Measurements from ENCODE around the gene CEP192. TPM values are rescaled to one million over a fixed set of nuclear protein-coding genes. Genes with fewer than 3 reads are reported as not detected.
"Not testable (repeated sequence)": the region's sequence is repeated elsewhere in the genome, so short reads cannot be mapped to it uniquely, and the experiment has no call there.

CEP192 gene
- total RNA-seq, 1 experiment from 2014 or later, result 19.4 TPM

DNA sequence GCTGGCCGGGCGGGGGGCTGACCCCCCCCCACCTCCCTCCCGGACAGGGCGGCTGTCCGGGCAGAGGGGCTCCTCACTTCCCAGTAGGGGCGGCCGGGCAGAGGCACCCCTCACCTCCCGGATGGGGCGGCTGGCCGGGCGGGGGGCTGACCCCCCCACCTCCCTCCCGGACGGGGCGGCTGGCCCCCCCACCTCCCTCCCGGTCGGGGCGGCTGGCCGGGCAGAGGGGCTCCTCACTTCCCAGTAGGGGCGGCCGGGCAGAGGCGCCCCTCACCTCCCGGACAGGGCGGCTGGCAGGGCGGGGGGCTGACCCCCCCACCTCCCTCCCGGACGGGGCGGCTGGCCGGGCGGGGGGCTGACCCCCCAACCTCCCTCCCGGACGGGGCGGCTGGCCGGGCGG, 11.1 kb upstream of the CEP192 start:
- DNase-seq (ENCODE audit: low read depth); in situ Hi-C loops (cut with HindIII; ENCODE audit: low pct_unique_long_range_greater_than_20kb, low sequenced_read_pairs): not testable (repeated sequence)

- in situ Hi-C loops (cut with HindIII; ENCODE audit: low pct_unique_long_range_greater_than_20kb, low sequenced_read_pairs), result no loop called here
- no peak for DNase-seq (ENCODE audit: low read depth)
Measured at GRCh38 chr18:12989397-12990122, 1.6 kb upstream of the CEP192 start.

DNA sequence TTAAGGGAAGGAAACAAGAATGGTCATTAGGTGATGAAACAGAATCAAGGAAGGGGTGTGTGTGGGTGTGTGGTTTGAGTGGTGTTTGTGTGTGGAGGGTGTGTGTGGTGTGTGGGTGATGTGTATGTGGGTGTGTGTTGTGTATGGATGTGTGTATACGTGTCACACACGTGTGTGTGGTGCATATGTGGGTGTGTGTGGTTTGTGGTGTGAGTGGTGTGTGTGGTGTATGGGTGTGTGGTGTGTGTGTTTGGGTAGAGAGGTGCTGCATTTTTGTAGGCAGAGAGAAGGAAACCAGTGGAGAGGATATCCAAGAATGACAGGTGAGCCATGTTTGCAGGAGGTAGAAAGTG, 1.1 kb upstream of the CEP192 start:
- in situ Hi-C loops (cut with HindIII; ENCODE audit: low pct_unique_long_range_greater_than_20kb, low sequenced_read_pairs), result no loop called here
- no peak for DNase-seq (ENCODE audit: low read depth)

DNA sequence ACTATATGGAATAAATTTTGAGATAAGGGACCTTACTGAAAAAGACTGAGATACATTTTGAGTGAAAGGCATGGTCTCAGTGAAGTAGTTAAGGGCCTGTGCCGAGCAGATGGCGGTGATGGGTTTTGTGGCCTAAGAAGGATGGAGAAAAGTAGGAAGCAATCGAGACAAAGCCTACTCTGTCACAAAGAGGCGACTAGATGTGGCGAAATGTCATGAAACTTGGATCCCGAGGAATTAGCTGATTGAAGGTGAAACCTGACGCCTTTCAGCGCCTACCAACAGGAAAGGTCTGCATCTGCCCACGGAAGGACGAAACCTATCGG, 558 bp upstream of the CEP192 start:
- in situ Hi-C loops (cut with HindIII; ENCODE audit: low pct_unique_long_range_greater_than_20kb, low sequenced_read_pairs), result no loop called here
- DNase-seq (ENCODE audit: low read depth), result no peak

- in situ Hi-C loops (cut with HindIII; ENCODE audit: low pct_unique_long_range_greater_than_20kb, low sequenced_read_pairs), result no loop called here
- no peak for DNase-seq (ENCODE audit: low read depth)
Measured at GRCh38 chr18:12991821-12992179, 638 bp downstream of the CEP192 start.

- DNase-seq (ENCODE audit: low read depth), result no peak
- in situ Hi-C loops (cut with HindIII; ENCODE audit: low pct_unique_long_range_greater_than_20kb, low sequenced_read_pairs), result no loop called here
Measured at GRCh38 chr18:12993439-12993838, 2.3 kb downstream of the CEP192 start.

- in situ Hi-C loops (cut with HindIII; ENCODE audit: low pct_unique_long_range_greater_than_20kb, low sequenced_read_pairs), result no loop called here
- DNase-seq (ENCODE audit: low read depth), result no peak
Measured at GRCh38 chr18:12995424-12995823, 4.3 kb downstream of the CEP192 start.

GRCh38 chr18:12995952-12996477, 4.9 kb downstream of the CEP192 start:
- no peak for DNase-seq (ENCODE audit: low read depth)
- in situ Hi-C loops (cut with HindIII; ENCODE audit: low pct_unique_long_range_greater_than_20kb, low sequenced_read_pairs), result no loop called here

- in situ Hi-C loops (cut with HindIII; ENCODE audit: low pct_unique_long_range_greater_than_20kb, low sequenced_read_pairs), result no loop called here
- no peak for DNase-seq (ENCODE audit: low read depth)
Measured at GRCh38 chr18:12996661-12997292, 5.6 kb downstream of the CEP192 start.

GRCh38 chr18:12997330-12997729, 6.2 kb downstream of the CEP192 start:
- in situ Hi-C loops (cut with HindIII; ENCODE audit: low pct_unique_long_range_greater_than_20kb, low sequenced_read_pairs); DNase-seq (ENCODE audit: low read depth): not testable (repeated sequence)

DNA sequence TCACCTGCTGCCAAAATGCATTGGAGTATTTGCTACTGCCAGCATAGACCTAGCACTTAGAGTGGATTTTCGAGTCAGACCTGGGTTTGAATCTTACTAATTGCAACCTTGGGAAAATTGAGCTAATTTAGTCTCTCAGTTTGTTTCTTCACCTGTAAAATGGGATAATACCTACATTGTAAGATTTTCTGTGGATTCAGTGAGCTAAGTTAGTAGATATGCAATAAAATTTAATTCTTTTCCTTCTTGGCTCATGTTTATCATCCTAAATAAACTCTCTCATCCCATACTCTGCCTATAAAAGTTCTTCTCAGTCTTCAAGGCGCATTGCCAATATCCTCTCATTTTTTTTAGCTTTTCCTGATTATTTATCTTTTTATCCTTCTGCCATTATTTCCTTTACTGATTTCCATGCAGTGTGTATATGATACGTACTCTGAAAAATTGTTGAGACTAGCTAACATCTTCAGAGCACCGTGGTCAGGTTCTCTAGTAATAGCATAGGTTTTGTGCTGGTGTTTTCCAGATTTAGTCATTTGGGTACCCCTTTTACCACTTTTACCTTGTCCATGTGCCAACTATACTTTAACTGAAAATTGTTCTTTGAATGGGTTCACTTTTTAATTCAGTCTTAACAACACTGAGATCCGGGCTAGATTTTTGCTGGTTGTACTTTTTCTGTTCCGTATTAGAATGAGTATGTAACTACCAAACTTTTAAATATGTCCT, 7.3 kb downstream of the CEP192 start:
- no peak for DNase-seq (ENCODE audit: low read depth)
- in situ Hi-C loops (cut with HindIII; ENCODE audit: low pct_unique_long_range_greater_than_20kb, low sequenced_read_pairs), result no loop called here

DNA sequence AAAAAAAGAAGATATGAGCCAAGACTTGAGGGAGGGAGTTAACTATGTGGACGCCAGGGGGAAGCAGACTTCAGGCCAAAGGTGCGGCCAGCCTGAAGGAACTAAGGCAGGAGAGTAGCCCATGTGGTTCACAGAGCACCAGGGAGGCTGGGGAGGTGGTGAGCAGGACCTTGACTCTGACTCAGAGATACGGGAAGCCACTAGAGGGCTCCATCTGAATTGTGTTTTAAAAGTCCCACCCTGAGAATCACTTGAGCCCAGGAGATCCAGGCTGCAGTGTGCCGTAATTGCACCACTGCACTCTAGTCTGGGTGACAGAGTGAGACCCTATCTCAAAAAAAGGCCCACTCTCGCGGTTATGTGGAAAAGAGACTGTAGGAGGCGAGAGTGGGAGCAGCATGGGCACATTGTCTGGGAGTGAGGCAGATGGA, 12.3 kb downstream of the CEP192 start:
- in situ Hi-C loops (cut with HindIII; ENCODE audit: low pct_unique_long_range_greater_than_20kb, low sequenced_read_pairs), result no loop called here
- DNase-seq (ENCODE audit: low read depth), result peak; percentile 69

DNA sequence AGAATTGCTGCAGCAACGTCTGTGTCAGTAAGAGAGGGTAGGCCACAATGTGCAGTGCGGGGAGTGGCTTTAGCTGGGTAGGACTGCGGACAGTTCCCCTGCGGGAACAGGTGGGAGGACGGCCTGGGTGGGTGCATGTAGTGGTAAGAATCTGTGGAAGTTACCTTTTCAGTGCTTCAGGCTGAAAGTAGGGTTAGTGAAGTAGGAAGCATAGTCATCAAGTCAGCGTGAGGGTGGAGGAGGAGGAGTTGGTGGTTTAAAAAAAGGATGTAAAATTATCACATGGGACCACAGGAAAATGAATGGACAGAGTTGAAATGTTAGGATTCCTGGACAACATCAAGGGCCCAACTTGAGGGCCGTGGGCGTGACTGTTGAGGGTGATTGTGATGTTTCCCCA, 13.2 kb downstream of the CEP192 start:
- in situ Hi-C loops (cut with HindIII; ENCODE audit: low pct_unique_long_range_greater_than_20kb, low sequenced_read_pairs), result no loop called here
- no peak for DNase-seq (ENCODE audit: low read depth)

- DNase-seq (ENCODE audit: low read depth), result no peak
- in situ Hi-C loops (cut with HindIII; ENCODE audit: low pct_unique_long_range_greater_than_20kb, low sequenced_read_pairs), result no loop called here
Measured at GRCh38 chr18:13005289-13005688, 14.1 kb downstream of the CEP192 start.

GRCh38 chr18:13006531-13007247, 15.5 kb downstream of the CEP192 start:
- in situ Hi-C loops (cut with HindIII; ENCODE audit: low pct_unique_long_range_greater_than_20kb, low sequenced_read_pairs), result no loop called here
- no peak for DNase-seq (ENCODE audit: low read depth)

DNA sequence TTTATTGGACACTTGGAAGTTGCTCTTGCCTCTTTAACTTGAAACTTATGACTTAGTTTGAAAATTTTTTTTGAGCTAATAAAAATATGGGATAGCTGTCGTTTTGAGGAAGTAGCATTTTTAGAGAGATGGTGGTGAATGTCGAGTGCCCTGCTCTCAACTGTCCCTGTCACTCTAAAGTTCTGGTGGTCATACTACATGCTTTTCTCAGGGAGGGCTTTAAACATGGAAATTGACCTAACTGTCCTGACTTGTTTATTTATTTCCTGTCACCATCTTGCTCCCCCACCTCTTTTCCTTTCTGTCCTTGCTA, 16.0 kb downstream of the CEP192 start:
- no peak for DNase-seq (ENCODE audit: low read depth)
- in situ Hi-C loops (cut with HindIII; ENCODE audit: low pct_unique_long_range_greater_than_20kb, low sequenced_read_pairs), result no loop called here

GRCh38 chr18:13011719-13012118, 20.6 kb downstream of the CEP192 start:
- in situ Hi-C loops (cut with HindIII; ENCODE audit: low pct_unique_long_range_greater_than_20kb, low sequenced_read_pairs), result no loop called here
- DNase-seq (ENCODE audit: low read depth), result no peak

DNA sequence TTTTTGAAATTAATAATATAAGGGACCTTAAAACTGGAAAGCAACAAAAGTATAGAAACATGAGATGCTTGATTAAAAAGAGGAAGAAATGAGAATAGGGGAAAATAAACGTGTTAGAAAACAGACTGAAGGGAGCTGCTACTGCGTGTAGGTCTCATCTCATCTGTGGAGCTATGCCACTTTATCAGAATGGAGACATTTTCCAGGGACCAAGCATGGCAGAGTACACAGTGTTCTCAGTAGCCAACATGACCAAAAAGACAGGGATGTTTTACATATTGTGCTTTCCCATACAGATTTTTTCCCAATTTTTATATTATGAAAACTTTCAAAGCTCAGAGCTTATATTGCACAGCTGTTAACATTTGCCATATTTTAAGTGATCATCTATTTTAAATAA, 23.1 kb downstream of the CEP192 start:
- DNase-seq (ENCODE audit: low read depth), result no peak
- in situ Hi-C loops (cut with HindIII; ENCODE audit: low pct_unique_long_range_greater_than_20kb, low sequenced_read_pairs), result no loop called here

- in situ Hi-C loops (cut with HindIII; ENCODE audit: low pct_unique_long_range_greater_than_20kb, low sequenced_read_pairs), result no loop called here
- DNase-seq (ENCODE audit: low read depth), result no peak
Measured at GRCh38 chr18:13014818-13015217, 23.7 kb downstream of the CEP192 start.
